ENCODE measurements around the gene RNF141.

RNF141 gene

DNA sequence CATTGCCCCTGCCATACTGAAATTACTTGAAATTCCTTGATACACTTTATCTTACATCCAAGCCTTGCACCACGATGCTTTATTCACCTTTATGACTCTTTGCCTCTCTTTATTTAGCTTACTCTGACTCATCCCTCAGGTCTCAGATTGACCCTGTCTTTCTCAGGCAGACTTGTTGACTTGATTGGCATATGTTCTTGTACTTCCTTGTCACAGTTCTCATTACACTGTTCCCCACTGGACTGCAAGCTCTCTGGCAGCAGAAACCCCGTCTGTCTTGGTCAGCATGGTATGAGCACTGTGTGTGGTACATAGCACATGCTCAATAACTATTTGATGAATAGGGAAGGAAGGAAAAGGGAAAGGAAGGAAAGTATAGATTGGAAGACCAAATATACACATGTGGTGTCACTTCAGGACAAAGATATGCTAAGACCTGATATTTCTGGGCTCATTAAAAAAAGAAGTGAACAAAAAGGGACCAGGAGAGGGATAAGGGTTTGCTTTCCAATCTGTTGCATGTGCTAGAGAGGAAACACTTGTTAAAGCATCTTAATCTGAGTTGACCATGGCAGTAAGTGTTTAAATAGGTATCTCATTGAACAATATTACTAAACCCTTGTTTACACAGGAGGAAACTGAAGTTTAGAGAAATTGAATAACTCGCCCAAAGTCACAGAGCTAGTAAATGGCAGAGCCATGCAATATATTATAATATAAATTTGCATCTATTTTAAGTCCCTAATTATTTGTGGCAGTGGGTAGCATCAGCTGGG lies 20.2 kb upstream of the RNF141 start:
- no peak for DNase-seq

GRCh38 chr11:10558288-10558687 lies 17.3 kb upstream of the RNF141 start:
- DNase-seq: no peak

DNA sequence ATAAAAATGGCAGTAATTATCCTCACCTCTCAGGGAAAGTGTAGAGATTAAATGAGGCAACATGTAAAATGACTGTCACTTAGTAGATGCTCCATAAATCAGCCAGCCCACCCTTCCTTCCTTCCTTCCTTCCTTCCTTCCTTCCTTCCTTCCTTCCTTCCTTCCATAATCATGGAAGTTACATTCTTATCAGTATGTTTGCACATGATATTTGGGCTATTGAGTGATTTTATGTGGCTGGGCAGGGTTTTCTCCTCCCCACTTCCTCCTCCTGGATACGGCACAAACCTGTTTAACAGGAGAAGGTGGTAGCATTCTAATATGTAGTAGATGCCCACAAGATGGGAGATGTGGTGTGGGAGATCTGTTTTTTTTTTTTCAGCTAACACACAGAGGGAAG lies 15.6 kb upstream of the RNF141 start:
- no peak for DNase-seq

DNA sequence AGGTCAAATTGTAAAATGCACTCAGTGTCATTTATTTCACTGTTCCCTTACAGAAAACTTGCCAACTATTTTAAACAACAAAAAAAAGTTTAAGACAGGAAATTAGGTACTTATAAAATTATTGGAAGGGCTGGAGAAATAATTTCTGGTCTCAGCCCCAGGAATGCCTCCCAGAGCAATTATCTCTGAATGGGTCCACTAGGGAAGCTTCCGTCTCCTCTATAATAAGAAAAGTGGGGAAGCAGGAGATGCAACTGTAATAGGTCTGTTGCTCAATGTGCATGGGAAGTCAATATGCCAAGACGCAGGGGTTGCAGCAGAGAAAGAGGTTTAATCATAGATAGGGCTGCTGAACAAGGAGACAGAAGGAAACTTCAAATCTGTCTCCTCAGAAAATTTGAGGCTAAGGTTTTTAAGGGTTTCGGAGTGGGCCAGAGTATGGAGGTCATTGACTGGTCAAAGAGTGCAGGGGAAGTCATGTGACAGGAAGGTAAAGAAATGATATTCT lies 10.9 kb upstream of the RNF141 start:
- no peak for DNase-seq

DNA sequence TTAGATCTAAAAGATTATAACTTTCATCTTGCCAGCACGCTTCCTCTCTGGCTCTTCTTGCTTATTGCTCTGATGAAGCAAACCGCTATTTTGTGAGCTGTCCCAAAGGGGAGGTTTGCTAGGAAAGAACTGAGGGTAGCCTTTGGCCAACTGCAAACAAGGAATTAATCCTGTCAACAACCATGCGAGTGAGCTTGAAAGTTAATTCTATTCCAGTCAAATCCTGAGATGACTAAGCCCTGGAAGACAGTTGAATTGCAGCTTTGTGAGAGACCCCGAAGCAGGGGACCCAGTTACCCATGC lies 10.3 kb upstream of the RNF141 start:
- DNase-seq: no peak

- no peak for DNase-seq
Measured at GRCh38 chr11:10550503-10551289, 9.7 kb upstream of the RNF141 start.

GRCh38 chr11:10544491-10545465 lies 3.8 kb upstream of the RNF141 start:
- no peak for DNase-seq

GRCh38 chr11:10543782-10544181 lies 2.8 kb upstream of the RNF141 start:
- DNase-seq: no peak

DNA sequence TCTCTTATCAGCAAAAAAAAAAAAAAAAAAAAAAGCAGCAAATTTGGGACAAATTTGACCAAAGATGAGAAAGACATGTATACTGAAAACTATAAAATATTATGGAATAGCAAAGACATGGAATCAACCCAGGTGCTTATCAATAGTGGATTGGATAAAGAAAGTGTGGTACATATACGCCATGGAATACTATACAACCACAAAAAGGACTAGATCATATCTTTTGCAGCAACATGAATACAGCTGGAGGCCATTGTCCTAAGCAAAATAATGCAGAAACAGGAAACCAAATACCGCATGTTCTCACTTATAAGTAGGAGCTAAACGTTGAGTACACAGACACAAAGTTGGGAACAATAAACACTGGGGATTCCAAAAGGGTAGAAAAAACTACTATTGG lies 1.8 kb upstream of the RNF141 start:
- DNase-seq: no peak

GRCh38 chr11:10541561-10541930 lies 559 bp upstream of the RNF141 start:
- no peak for DNase-seq

DNA sequence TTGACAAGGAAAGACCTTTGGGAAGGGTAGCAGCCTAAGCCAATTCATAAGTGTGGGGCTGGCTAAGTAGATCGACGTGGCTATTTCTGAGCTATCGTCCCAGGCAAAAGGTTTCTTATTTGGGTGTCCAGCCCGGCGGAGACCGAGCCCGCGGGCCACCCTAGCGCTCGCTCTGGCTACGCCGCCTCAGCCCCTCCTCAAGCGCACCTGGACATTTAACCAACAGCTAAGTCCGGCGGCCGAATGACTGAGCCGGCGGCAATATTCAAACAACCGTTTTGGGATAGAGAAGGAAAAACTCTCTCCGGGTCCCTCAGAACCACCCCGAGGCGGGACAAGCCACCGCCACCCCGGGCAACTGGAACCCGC lies 457 bp downstream of the RNF141 start:
- DNase-seq: no peak

GRCh38 chr11:10539339-10539738 lies 1.6 kb downstream of the RNF141 start:
- no peak for DNase-seq

DNA sequence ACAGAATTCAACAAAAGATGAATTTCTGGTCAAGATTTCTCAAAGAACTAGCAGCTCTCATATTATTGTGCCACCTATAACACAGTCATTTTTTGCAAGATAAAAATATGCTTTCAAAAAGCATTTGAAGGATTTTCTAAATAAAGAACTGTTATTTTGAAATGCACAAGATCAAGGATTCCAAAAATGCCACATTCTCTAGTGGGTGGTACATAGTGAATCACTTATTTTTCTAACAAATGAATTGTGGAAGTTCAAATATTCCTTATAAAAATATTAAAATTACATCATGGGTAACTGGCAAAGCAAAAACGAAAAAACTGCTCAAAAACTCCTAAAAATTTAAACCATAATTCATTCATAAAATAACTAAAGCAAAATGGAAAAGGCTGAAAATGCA lies 2.1 kb downstream of the RNF141 start:
- no peak for DNase-seq

- no peak for DNase-seq
Measured at GRCh38 chr11:10537600-10537999, 3.4 kb downstream of the RNF141 start.

GRCh38 chr11:10534316-10534715 lies 6.7 kb downstream of the RNF141 start:
- no peak for DNase-seq

DNA sequence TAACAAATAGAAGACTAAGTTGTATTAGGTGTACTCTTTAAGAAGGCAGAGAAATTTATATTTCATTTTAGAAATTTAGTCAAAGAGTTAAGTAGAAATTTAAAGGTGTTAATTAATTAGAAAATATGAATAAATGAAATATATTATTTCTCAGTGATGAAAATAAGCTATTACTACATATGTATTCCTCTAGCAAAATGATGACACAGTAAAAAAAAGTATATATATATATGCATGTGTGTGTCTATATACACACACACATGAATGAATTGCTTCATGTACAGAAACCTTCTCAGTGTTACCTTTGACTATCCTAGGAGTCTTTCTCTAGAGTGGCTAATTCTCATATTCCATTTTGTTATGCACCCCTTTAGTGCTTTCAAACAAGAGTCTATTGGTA lies 7.7 kb downstream of the RNF141 start:
- no peak for DNase-seq

GRCh38 chr11:10532526-10532925 lies 8.5 kb downstream of the RNF141 start:
- no peak for DNase-seq

GRCh38 chr11:10529279-10529678 lies 11.7 kb downstream of the RNF141 start:
- no peak for DNase-seq

DNA sequence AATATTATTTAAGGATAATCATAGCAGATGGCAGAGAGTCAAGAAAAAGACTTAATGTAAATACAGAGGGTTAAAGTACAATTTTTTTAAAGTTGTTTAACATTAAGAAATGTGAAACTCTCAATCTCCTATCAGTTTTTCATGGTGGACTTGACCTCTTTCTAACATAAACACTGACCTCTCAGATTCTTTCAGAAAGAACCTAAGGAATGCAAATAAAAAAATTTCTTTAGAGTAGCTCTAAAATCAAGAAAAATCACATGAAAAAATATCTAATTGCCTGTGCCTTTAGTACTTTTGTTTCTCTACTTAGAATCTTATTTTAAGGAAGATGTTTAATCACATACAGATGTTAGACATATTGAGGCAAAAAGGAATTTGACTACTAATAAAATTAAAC lies 12.9 kb downstream of the RNF141 start:
- DNase-seq: no peak

- DNase-seq: peak; percentile 38
Measured at GRCh38 chr11:10526974-10527918, 13.7 kb downstream of the RNF141 start.

DNA sequence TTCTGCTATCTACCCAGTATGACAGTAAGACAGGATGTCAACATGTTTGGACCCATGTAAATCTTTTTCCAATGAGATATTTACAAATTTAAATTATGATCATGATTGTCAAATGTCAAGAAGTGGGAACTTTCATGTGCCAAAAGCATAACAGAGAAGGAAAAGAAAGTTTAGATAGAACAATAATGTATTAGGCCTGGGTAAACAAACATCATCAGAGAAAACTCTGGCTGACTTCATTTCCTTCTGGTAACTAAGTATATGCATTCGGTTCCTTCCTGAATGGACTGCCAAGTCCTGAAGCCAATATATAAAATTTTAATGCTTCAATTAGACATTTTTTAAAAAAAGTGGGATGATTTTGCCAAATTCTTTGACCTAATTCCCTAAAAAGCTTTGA lies 16.5 kb downstream of the RNF141 start:
- no peak for DNase-seq

- no peak for DNase-seq
Measured at GRCh38 chr11:10522921-10523320, 18.1 kb downstream of the RNF141 start.
